Glutamatergic neuron (in vitro differentiated cells): ENCODE measurements around the gene OLFM3. TPM values are rescaled to one million over a fixed set of nuclear protein-coding genes. Genes with fewer than 3 reads are reported as not detected.

ENCODE experiments used
- DNase-seq: peaks from one replicate; pipeline ENCODE4 v3.0.0; 2022
- H3K27ac Mint-ChIP-seq: one replicate; pipeline ENCODE4 v1.8.0; 2020; ENCODE audit warnings: mild to moderate bottlenecking, mixed read lengths, inconsistent platforms; ENCODE audit not compliant: unreplicated experiment
- H3K27me3 Mint-ChIP-seq: one replicate; pipeline ENCODE4 v1.8.0; 2020; ENCODE audit warnings: mild to moderate bottlenecking, moderate library complexity, mixed read lengths, inconsistent platforms; ENCODE audit not compliant: unreplicated experiment
- H3K36me3 Mint-ChIP-seq: one replicate; pipeline ENCODE4 v1.8.0; 2020; ENCODE audit warnings: mild to moderate bottlenecking, mixed read lengths, inconsistent platforms; ENCODE audit not compliant: unreplicated experiment
- H3K4me1 Mint-ChIP-seq: one replicate; pipeline ENCODE4 v1.8.0; 2020; ENCODE audit warnings: mild to moderate bottlenecking, low read depth, mixed read lengths, inconsistent platforms; ENCODE audit not compliant: unreplicated experiment
- H3K4me3 Mint-ChIP-seq: one replicate; pipeline ENCODE4 v1.8.0; 2020; ENCODE audit warnings: mild to moderate bottlenecking, mixed read lengths, inconsistent platforms; ENCODE audit not compliant: unreplicated experiment
- H3K9me3 Mint-ChIP-seq: one replicate; pipeline ENCODE4 v1.8.0; 2020; ENCODE audit warnings: mild to moderate bottlenecking, moderate library complexity, mixed read lengths, inconsistent platforms; ENCODE audit not compliant: unreplicated experiment
- CTCF ChIP-seq: fragments of 200-600 bp; sonication (generic); IDR thresholded peaks from one replicate; pipeline ENCODE4 v1.5.0; 2021; ENCODE audit not compliant: partially characterized antibody, unreplicated experiment
- total RNA-seq: library from RNA; stranded (reverse); fragmentation: NEBNext Ultra II Directional; extraction: Animal tissue kit (Norgen Biotek cat#: 25700); gene quantifications from one replicate; pipeline ENCODE4 v1.2.1, GENCODE V29; 2021; ENCODE audit not compliant: unreplicated experiment

Gene OLFM3
- total RNA-seq, 1 donor from 2014 or later, result 2.7 TPM

DNA sequence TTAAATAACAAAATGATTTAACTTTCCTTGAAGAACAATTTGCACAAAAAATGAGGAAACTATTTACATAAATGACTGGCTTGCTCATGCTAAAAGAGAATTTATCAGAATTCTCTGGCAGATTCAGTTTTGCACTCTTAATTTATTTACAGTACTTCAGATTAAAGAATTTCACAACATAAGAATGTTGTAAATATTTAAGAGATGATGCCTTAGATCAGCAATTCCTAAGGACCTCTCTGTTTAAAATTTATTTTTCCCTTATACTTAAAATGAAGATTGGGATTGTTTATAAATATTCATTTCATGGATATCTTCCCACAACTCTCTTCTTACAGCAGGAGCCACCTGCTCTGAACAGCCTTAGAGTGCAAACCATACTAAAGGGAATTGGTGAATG, 120.8 kb downstream of the OLFM3 start:
- Mint-ChIP-seq H3K27me3 (no peaks in the 10 kb centered on the region), H3K4me3 (no peak overlapping the region), H3K27ac (no peak overlapping the region), H3K36me3 (no peaks in the 10 kb centered on the region), H3K4me1 (no peaks in the 10 kb centered on the region), H3K9me3 (no peaks in the 10 kb centered on the region)
- TF ChIP-seq CTCF, result no peak
- DNase-seq, result no peak

DNA sequence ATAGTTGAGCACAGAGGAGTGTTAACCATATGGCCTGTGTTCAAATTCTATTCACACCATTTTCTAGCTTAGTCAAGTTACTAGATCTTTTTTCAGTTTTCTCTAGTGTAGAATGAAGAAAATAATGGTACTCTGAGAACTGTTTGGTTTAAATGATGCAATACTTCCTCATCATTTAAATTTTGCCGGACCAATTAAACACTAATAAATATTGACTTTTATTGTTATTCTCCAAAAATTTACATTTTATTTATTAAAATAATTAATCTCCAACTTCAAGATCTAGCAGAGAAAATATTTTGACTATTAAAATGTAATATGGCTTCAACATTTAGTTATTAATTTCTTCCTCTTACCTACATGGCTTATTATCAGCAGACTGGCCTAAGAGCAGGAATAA, 123.1 kb downstream of the OLFM3 start:
- no peak overlapping the region for H3K27ac Mint-ChIP-seq
- no peak overlapping the region for H3K4me3 Mint-ChIP-seq
- TF ChIP-seq CTCF, result no peak
- H3K9me3 Mint-ChIP-seq, result no peaks in the 10 kb centered on the region
- no peaks in the 10 kb centered on the region for H3K4me1 Mint-ChIP-seq
- DNase-seq, result no peak
- H3K36me3 Mint-ChIP-seq, result no peaks in the 10 kb centered on the region
- no peaks in the 10 kb centered on the region for H3K27me3 Mint-ChIP-seq

DNA sequence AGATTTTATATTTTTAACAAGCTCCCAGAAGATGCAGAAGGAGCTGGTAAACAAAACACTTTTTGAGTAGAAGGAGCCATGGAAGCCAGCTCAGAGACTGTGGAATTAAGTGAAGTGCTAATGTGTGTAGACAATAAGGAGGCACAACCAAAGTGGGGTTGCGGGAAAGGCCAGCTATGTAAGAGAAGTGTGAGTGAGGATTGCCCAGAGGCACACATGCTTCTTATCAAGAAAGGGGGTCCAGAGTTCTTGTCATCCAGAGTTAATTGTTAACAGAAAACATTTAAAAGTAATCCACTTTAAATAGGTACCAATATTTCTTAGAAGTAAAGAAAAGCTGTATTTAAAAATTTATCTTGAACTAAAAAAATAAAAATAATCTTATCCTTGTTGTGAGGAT, 136.8 kb downstream of the OLFM3 start:
- no peak for TF ChIP-seq CTCF
- no peak overlapping the region for H3K27ac Mint-ChIP-seq
- H3K27me3 Mint-ChIP-seq, result no peaks in the 10 kb centered on the region
- no peaks in the 10 kb centered on the region for H3K36me3 Mint-ChIP-seq
- H3K4me1 Mint-ChIP-seq, result no peaks in the 10 kb centered on the region
- H3K4me3 Mint-ChIP-seq, result no peak overlapping the region
- no peaks in the 10 kb centered on the region for H3K9me3 Mint-ChIP-seq
- no peak for DNase-seq

- no peaks in the 10 kb centered on the region for H3K27me3 Mint-ChIP-seq
- H3K4me3 Mint-ChIP-seq, result no peak overlapping the region
- peaks cover 2% of the 10 kb centered on the region for H3K4me1 Mint-ChIP-seq
- DNase-seq, result no peak
- no peaks in the 10 kb centered on the region for H3K9me3 Mint-ChIP-seq
- TF ChIP-seq CTCF, result no peak
- no peak overlapping the region for H3K27ac Mint-ChIP-seq
- H3K36me3 Mint-ChIP-seq, result no peaks in the 10 kb centered on the region
These were observed 142.5 kb downstream of the OLFM3 start for GRCh38 chr1:101854271-101854670.

DNA sequence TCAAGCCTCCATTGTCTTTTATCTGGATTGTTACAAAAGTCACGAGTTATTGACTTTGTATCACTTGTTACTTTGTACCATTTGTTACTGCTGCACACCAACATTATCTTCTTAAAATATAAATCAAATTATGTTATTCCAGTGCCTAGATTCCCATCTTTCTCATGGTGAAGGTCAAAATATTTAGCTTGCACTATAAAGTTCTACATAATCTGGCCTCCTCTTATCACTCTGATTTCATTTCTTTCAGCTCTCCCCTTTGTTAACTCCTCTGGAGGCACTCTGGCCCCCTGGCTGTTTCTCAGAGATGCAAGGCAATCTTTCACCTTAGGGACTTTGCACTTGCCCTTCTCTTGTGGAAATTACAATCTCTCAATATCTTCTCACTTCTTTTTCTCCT, 143.8 kb downstream of the OLFM3 start:
- H3K36me3 Mint-ChIP-seq, result no peaks in the 10 kb centered on the region
- no peak overlapping the region for H3K27ac Mint-ChIP-seq
- TF ChIP-seq CTCF, result no peak
- no peaks in the 10 kb centered on the region for H3K9me3 Mint-ChIP-seq
- peaks cover 2% of the 10 kb centered on the region for H3K4me1 Mint-ChIP-seq
- no peaks in the 10 kb centered on the region for H3K27me3 Mint-ChIP-seq
- DNase-seq, result no peak
- H3K4me3 Mint-ChIP-seq, result no peak overlapping the region
